ENCODE data around the gene MBNL1.

DNA sequence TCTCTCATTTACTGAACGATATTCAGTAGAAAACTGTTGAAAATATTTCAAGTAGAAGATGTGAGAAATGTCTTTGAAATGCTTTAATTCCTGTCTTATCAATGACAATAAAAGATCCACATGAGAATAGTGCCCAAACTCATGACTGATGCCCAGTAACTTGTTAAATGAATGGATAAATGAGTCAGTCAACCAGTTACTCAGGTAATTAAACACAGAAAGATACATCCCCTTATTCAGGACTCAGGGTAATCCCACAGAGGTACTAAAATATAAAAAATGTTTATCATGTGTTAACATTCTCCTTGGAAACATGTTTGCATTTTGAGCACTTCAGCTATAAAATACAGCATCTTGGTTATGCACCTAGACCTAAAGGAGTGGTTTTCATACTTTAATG lies 169.5 kb downstream of the MBNL1 start:
- no peak for TF ChIP-seq POLR2A (IDR thresholded peaks at IDR 0.05; ENCODE audit: low read length)
- no peak for TF ChIP-seq GATA1 (IDR thresholded peaks at IDR 0.05; ENCODE audit: low read depth, low read length)

Data from erythroblast (primary cell).